Ovary (tissue), 3 donors: Measurements from ENCODE around the gene ITLN2.

Experiments
- CTCF ChIP-seq, 3 donors: fragments of 450-650 bp in 2 of 3; fragments of 200-600 bp in 1 of 3; IDR thresholded peaks; one replicate each; pipeline versions ENCODE4 v1.5.1 to v1.8.0; 2016 to 2022; ENCODE audit warnings: antibody characterized with exemption in 3 of 3, mild to moderate bottlenecking in 1 of 3
- EP300 ChIP-seq: sonication (generic); formaldehyde crosslinking; IDR thresholded peaks from one replicate; pipeline ENCODE4 v1.6.1; 2017; ENCODE audit warnings: antibody characterized with exemption
- donor health status: DM: no; HTN: no; CAD: no.

GRCh38 chr1:160945079-160945478 is 9.5 kb downstream of the ITLN2 start:
- no peak for TF ChIP-seq CTCF (IDR thresholded peaks at IDR 0.05)
- TF ChIP-seq EP300, result no peak
